GM12878 (cell line): ENCODE results near the gene GRM5.

Experiments
- HDAC6 ChIP-seq: fragments of 200-600 bp; sonication (generic); IDR thresholded peaks from one replicate; pipeline ENCODE4 v1.8.0; 2017; ENCODE audit warnings: antibody characterized with exemption; ENCODE audit not compliant: unreplicated experiment
- JUNB ChIP-seq: IDR thresholded peaks from 2 replicates; pipeline ENCODE4 v1.6.1; 2016; ENCODE audit warnings: antibody characterized with exemption, mild to moderate bottlenecking
- NR2C1 ChIP-seq: fragments of 450-650 bp; IDR thresholded peaks from 2 replicates; pipeline ENCODE4 v1.6.1; 2017; ENCODE audit warnings: antibody characterized with exemption, mild to moderate bottlenecking, moderate library complexity
- REST ChIP-seq: IDR thresholded peaks from 2 replicates; pipeline ENCODE4 v1.6.1; 2012; ENCODE audit warnings: mild to moderate bottlenecking, low read depth, low read length
- ZBTB40 ChIP-seq: fragments of 450-650 bp; IDR thresholded peaks from 2 replicates; pipeline ENCODE4 v1.6.1; 2016; ENCODE audit warnings: mild to moderate bottlenecking, moderate library complexity, borderline replicate concordance
- ZSCAN29 ChIP-seq: fragments of 450-650 bp; IDR thresholded peaks from 2 replicates; pipeline ENCODE4 v1.6.1; 2017; ENCODE audit warnings: mild to moderate bottlenecking, moderate library complexity

- TF ChIP-seq NR2C1 (no peak), HDAC6 (no peak), ZSCAN29 (no peak), REST (no peak), ZBTB40 (no peak), JUNB (no peak)
Measured at GRCh38 chr11:88666364-88666763, 399.4 kb downstream of the GRM5 start.
